CD4-positive, alpha-beta T cell (primary cell): ENCODE results near the gene DGKI. TPM values are rescaled to one million over a fixed set of nuclear protein-coding genes. Genes with fewer than 3 reads are reported as not detected.

Source experiments
- ATAC-seq: fragments of 200-7000 bp; cut with Tn5 transposase; one replicate; pipeline ENCODE4 v1.10.0; 2022; ENCODE audit warnings: mild to moderate bottlenecking; ENCODE audit not compliant: poor library complexity
- CTCF ChIA-PET: fragments of 350-600 bp; sonication (Branson Sonifier 250); formaldehyde crosslinking; loops from one replicate; lab custom pipeline; 2021; ENCODE audit warnings: antibody characterized with exemption, inconsistent platforms; lab: Charles Lee
- POLR2A ChIA-PET: fragments of 350-600 bp; sonication (Branson Sonifier 250); formaldehyde crosslinking; loops from one replicate; lab custom pipeline; 2021; ENCODE audit warnings: antibody characterized with exemption, inconsistent platforms; lab: Charles Lee
- DNase-seq, 14 experiments: peaks; one replicate each; pipeline ENCODE4 v3.0.0-alpha.2; 2013 to 2020; ENCODE audit warnings: mixed read lengths in 2 of 14
- H3K27ac ChIP-seq, 2 donors: one replicate each; pipeline versions ENCODE4 v1.5.1 to v1.7.0; 2013; ENCODE audit warnings: low read length in 2 of 2, low read depth in 1 of 2, mild to moderate bottlenecking in 1 of 2
- H3K27me3 ChIP-seq, 2 experiments: 1 replicate in 1 of 2; 2 replicates in 1 of 2; pipeline versions ENCODE4 v1.6.1 to v1.7.0; 2013; ENCODE audit warnings: low read length in 2 of 2, control low read depth in 1 of 2, mild to moderate bottlenecking in 1 of 2, moderate library complexity in 1 of 2; ENCODE audit not compliant: insufficient read depth in 2 of 2, control insufficient read depth in 1 of 2
- H3K36me3 ChIP-seq: one replicate; pipeline ENCODE4 v1.6.1; 2013; ENCODE audit warnings: low read length, control low read depth; ENCODE audit not compliant: insufficient read depth
- H3K4me1 ChIP-seq: one replicate; pipeline ENCODE4 v1.6.1; 2013; ENCODE audit warnings: low read length, control low read depth; ENCODE audit not compliant: insufficient read depth
- H3K4me3 ChIP-seq: one replicate; pipeline ENCODE4 v1.5.1; 2013; ENCODE audit warnings: mild to moderate bottlenecking, low read length, moderate library complexity
- H3K9me3 ChIP-seq, 2 experiments: 1 replicate in 1 of 2; 2 replicates in 1 of 2; pipeline versions ENCODE4 v1.6.1 to v1.7.0; 2013; ENCODE audit warnings: low read length in 2 of 2, mild to moderate bottlenecking in 2 of 2, control low read depth in 1 of 2, moderate library complexity in 1 of 2; ENCODE audit not compliant: control insufficient read depth in 1 of 2, insufficient read depth in 1 of 2
- H3K27ac Mint-ChIP-seq: one replicate; pipeline ENCODE4 v1.8.0; 2020; ENCODE audit warnings: mixed read lengths
- H3K27me3 Mint-ChIP-seq: one replicate; pipeline ENCODE4 v1.8.0; 2021; ENCODE audit warnings: mixed read lengths
- H3K36me3 Mint-ChIP-seq: one replicate; pipeline ENCODE4 v1.8.0; 2021; ENCODE audit warnings: low read depth, mixed read lengths
- H3K4me1 Mint-ChIP-seq: one replicate; pipeline ENCODE4 v1.8.0; 2021; ENCODE audit warnings: low read depth, mixed read lengths
- H3K4me3 Mint-ChIP-seq: one replicate; pipeline ENCODE4 v1.8.0; 2020; ENCODE audit warnings: mild to moderate bottlenecking, mixed read lengths
- H3K9me3 Mint-ChIP-seq: one replicate; pipeline ENCODE4 v1.8.0; 2020; ENCODE audit warnings: mixed read lengths
- intact Hi-C, 2 experiments: fragments of 100-400 bp; cut with DNase I in 1 of 2; cut with micrococcal nuclease in 1 of 2; formaldehyde crosslinking; loops; one replicate each; pipeline versions ENCODE4 v1.15.1 to v1.9.0; 2023 to 2025; cut with DNase I, micrococcal nuclease
- total RNA-seq, 174 experiments: library from RNA in 2 of 174; stranded (reverse) in 2 of 174; gene quantifications; one replicate each; pipeline ENCODE4 v1.2.3 and lab custom pipeline; 2021 to 2026
- TF ChIP-seq, protein P1 (sequence below): fragments of 200-600 bp; IDR thresholded peaks from one replicate; pipeline ENCODE4 v1.8.0; 2022; ENCODE audit warnings: antibody characterized with exemption, mild to moderate bottlenecking

Gene DGKI
- total RNA-seq, 2 experiments from 2014 or later: not detected

DNA sequence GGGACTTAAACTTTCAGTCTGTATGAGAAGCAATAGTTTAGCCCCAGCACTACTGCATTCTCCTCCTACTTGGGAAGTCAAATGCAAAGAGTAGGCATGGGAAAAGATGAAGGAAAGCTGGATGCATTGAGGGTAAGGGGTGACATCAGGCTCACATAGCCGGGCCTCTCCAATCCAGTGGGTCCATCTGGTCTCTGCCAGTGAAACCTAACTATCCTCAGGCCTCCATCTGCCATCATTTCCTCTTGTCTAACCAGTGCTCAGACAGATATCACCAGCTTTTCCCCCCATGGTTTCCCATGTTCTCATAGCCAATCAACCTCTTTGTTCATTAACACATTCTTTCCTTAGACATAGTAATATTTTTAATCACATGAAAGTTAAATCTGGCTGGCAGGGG, 118.3 kb downstream of the DGKI start:
- CTCF ChIA-PET: no interaction called here
- TF ChIP-seq, protein P1, sequence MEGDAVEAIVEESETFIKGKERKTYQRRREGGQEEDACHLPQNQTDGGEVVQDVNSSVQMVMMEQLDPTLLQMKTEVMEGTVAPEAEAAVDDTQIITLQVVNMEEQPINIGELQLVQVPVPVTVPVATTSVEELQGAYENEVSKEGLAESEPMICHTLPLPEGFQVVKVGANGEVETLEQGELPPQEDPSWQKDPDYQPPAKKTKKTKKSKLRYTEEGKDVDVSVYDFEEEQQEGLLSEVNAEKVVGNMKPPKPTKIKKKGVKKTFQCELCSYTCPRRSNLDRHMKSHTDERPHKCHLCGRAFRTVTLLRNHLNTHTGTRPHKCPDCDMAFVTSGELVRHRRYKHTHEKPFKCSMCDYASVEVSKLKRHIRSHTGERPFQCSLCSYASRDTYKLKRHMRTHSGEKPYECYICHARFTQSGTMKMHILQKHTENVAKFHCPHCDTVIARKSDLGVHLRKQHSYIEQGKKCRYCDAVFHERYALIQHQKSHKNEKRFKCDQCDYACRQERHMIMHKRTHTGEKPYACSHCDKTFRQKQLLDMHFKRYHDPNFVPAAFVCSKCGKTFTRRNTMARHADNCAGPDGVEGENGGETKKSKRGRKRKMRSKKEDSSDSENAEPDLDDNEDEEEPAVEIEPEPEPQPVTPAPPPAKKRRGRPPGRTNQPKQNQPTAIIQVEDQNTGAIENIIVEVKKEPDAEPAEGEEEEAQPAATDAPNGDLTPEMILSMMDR: no peak
- Histone ChIP-seq H3K36me3 (no peaks in the 10 kb centered on the region), H3K4me3 (no peak overlapping the region), H3K9me3 (no peaks in the 10 kb centered on the region), H3K27me3 (no peaks in the 10 kb centered on the region), H3K27ac (no peak overlapping the region), H3K4me1 (no peaks in the 10 kb centered on the region)
- Mint-ChIP-seq H3K36me3 (no peaks in the 10 kb centered on the region), H3K9me3 (no peaks in the 10 kb centered on the region), H3K27ac (no peak overlapping the region), H3K27me3 (peaks cover 7% of the 10 kb centered on the region), H3K4me3 (no peak overlapping the region), H3K4me1 (no peaks in the 10 kb centered on the region)
- intact Hi-C loops: no loop called here
- POLR2A ChIA-PET: no interaction called here
- DNase-seq (no peak), ATAC-seq (no peak)

GRCh38 chr7:137727413-137727812, 119.4 kb downstream of the DGKI start:
- POLR2A ChIA-PET: no interaction called here
- H3K9me3 ChIP-seq: no peaks in the 10 kb centered on the region
- intact Hi-C loops: no loop called here
- TF ChIP-seq, protein P1: no peak
- H3K27ac ChIP-seq: no peak overlapping the region
- ATAC-seq (no peak), DNase-seq (no peak)
- H3K4me3 Mint-ChIP-seq: no peak overlapping the region
- no peaks in the 10 kb centered on the region for H3K4me1 Mint-ChIP-seq
- no peaks in the 10 kb centered on the region for H3K36me3 ChIP-seq
- no peaks in the 10 kb centered on the region for H3K9me3 Mint-ChIP-seq
- no peaks in the 10 kb centered on the region for H3K4me1 ChIP-seq
- peaks cover 7% of the 10 kb centered on the region for H3K27me3 Mint-ChIP-seq
- H3K36me3 Mint-ChIP-seq: no peaks in the 10 kb centered on the region
- no peak overlapping the region for H3K4me3 ChIP-seq
- CTCF ChIA-PET: no interaction called here
- H3K27me3 ChIP-seq: no peaks in the 10 kb centered on the region
- H3K27ac Mint-ChIP-seq: no peak overlapping the region

GRCh38 chr7:137718355-137718754, 128.4 kb downstream of the DGKI start:
- H3K9me3 ChIP-seq: no peaks in the 10 kb centered on the region
- Mint-ChIP-seq H3K27ac (no peak overlapping the region), H3K27me3 (peaks cover 9% of the 10 kb centered on the region), H3K4me3 (no peak overlapping the region), H3K9me3 (no peaks in the 10 kb centered on the region), H3K36me3 (no peaks in the 10 kb centered on the region), H3K4me1 (no peaks in the 10 kb centered on the region)
- intact Hi-C loops: no loop called here
- H3K4me3 ChIP-seq: no peak overlapping the region
- ChIA-PET POLR2A (no interaction called here), CTCF (no interaction called here)
- no peak for ATAC-seq
- no peak for DNase-seq
- no peak overlapping the region for H3K27ac ChIP-seq
- H3K4me1 ChIP-seq: no peaks in the 10 kb centered on the region
- no peaks in the 10 kb centered on the region for H3K27me3 ChIP-seq
- no peaks in the 10 kb centered on the region for H3K36me3 ChIP-seq
- TF ChIP-seq, protein P1: no peak
